Inferior parietal cortex (tissue), 1 donor: Measurements from ENCODE around the gene UCHL5.

Source experiments
- DNase-seq: peaks from one replicate; pipeline ENCODE4 v3.0.0-alpha.2; 2016; ENCODE audit errors: extremely low spot score

UCHL5 gene

DNA sequence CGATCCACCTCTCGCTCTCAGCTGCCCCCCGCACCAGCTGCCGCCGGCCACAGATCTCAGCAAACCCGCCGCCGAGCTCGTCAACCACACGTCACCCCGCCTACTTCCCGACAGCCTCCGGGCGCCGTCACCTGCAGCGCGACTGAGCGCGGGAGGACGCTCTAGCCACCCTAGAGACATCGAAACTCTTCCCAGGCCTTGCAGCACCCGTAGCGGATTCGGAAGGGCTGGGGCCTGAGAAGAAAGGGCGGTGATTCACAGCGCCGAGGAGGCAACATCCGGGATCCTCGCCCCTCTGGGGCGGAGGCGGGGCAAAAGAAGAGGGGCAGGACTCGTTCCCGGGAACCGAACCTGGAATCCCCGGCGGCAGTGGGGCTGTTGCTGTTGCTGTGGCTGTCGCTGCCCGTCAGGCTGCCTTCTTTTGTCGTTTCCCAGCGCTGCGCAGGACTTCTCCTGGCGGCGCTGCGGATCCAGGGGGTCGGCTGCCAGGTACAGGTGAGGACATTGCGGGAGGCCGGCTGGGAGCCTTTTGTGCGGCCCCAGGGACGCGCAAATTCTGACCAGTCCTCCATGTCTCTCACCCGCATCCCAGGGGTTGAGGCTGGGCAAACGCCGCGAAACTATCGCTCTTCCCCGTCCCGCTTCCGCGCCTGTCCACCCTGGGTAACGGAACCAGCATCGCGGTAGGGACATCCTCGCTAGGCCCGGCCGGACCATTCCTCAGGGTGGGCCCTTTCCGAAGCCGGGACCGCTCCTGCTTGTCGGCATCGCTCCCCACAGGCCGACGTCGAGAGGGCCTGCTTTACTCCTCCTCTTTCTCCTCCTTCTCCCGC, at the start of gene UCHL5, which contains the start of gene RO60:
Gene UCHL5, minus strand, starts transcription at position 79 of the 833 bp plus-strand sequence. CDS start 100 bp downstream, outside the sequence.
Gene RO60, plus strand, starts transcription at position 331 of the 833 bp plus-strand sequence. CDS start 9,443 bp downstream, outside the sequence.
- DNase-seq = peak; percentile 98

- DNase-seq = no peak
Observed at GRCh38 chr1:193108471-193108870, 49.3 kb upstream of the UCHL5 start.

DNA sequence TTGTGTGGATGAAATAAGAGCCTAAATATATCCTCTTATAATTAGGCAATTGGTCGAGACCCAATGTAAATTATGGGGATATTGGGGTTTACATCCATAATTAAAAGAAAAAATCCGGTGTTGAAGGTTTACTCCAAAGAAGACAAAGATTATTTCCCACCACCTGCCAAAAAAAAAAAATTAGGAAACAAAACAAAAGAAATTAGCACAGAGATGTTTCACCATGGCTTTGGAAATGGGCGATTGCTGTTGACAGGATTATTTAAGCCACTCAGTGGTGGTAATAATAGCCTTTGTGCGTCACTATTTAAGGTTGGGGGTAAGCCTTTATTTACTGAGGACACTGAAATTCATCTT, 46.6 kb upstream of the UCHL5 start:
- DNase-seq = no peak

DNA sequence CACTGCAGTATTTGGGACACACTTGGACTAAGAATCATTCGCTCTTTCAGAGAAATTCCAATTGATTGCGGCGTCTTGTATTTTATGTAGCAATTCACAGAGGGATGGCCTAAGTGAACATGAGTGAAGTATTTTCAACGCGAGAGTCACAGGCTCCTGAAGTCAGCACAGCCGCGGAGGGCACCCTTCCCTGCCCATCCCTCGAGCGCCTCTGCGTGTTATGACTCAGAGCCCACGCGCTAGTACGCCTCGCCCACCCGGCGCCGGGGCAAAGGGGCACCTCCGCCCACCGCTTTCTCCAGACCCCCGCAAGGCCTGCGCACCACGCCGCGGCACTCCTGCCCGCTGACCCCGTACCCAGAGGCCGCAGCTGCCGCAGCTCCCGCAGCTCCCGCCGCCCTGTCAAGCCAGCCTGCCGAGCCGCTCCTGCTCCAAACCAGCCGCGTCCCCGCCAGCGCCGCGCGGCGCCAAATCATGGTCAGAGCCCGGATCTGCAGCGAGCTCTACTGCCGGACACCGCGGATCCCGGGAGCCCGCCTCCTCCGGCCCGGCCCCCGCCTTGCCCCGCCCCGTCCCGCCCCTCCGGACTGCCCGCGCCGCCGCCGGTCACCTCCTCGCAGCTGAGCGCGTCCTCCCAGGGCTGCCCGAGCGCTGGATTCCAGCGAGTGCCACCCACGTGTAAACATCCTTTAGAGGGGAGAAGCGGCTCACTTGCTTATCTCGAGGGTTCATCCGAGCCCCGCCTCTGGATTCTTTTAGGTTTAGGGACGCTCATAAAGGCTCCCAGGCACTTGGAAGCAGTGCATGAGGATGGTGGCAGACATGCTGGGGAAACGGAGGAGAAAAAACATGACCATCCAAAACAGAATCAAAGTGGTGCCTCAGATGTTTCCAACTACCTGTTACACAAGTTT, 46.0 kb upstream of the UCHL5 start, which contains the start of gene GLRX2:
Gene GLRX2, minus strand, starts transcription at position 508 of the 914 bp plus-strand sequence. Its CDS starts 32 bp downstream, at position 476.
- DNase-seq = peak; percentile 83

- peak; percentile 69 for DNase-seq
Observed at GRCh38 chr1:193104502-193104906, 45.3 kb upstream of the UCHL5 start.

DNA sequence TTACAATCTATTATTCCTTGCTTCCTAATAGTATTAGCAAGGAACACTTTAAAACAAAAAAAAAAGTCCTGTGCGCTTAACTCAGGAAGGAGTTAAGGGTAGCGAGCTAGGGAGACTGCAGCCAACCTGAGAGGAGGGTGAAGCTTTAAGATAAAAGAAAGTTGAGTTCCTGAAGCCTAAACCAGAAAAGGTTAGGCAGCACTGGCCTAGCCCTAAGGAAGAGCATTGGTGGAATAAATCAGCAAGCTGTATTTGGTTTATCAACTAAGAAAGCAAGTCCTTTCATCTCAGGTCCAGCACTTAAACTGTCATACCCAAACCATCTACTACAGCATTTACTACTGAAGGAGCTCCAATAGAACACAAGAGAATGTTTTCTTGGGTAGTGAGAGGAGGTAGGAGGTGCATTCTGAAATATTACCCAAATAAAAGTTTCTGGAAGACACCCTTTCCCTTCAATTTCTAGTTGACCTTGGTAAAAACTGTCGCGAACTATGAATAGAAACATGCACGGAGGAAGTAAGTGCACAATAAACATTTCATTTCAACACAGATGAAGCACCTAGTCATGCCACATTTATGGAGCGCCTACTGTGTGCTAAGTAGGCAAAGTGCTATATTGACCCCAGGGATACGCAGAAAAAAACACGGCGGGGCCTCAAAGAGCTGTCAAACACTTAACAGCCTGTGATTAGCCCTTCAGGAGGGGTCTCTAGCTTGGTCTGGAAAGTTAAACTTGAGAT, 44.8 kb upstream of the UCHL5 start:
- peak; percentile 17 for DNase-seq

GRCh38 chr1:193102662-193103061, 43.5 kb upstream of the UCHL5 start:
- DNase-seq = no peak

- no peak for DNase-seq
Observed at GRCh38 chr1:193094112-193094511, 35.0 kb upstream of the UCHL5 start.

DNA sequence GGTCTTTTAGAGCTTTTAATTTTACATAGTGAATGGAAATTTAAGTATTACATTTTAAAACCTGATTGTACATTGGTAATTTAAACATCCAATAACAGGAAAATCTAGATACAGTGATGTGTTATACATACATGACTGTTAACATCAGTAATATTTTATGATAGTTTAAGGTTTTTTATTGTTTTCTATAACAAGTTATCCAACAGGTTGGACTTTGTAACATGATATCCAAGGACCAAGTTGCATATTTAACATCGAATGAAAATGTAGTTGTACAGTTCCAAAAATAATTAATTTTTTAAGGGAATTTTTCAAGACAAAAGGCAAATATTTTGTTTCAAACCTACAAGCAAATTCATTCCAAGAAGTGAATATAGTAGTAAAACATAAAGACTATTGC, 31.7 kb upstream of the UCHL5 start:
- no peak for DNase-seq

- DNase-seq = no peak
Observed at GRCh38 chr1:193087893-193088292, 28.7 kb upstream of the UCHL5 start.

GRCh38 chr1:193086342-193086741, 27.2 kb upstream of the UCHL5 start:
- no peak for DNase-seq

DNA sequence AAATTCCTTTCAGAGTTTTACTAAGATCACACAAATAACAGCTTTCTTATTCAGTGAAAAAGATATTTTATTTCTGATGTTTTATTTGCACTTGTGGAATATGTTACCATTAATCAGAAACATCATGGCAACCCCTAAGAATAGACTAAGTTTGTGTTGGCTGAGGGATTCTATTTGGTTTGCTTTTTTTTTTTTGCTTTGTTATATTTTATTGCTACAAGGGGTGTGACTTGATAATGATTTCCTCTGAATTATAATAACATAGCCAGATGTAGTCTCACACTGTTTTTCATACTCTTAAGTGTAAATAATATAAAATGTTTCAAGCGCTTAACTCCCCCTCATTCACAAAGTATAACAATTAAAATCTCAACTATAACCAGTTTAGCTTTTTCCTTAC, 26.1 kb upstream of the UCHL5 start:
- no peak for DNase-seq

GRCh38 chr1:193083365-193084088, 24.4 kb upstream of the UCHL5 start:
- DNase-seq = no peak

GRCh38 chr1:193079187-193079586, 20.0 kb upstream of the UCHL5 start:
- DNase-seq = no peak

- no peak for DNase-seq
Observed at GRCh38 chr1:193077991-193078390, 18.8 kb upstream of the UCHL5 start.

DNA sequence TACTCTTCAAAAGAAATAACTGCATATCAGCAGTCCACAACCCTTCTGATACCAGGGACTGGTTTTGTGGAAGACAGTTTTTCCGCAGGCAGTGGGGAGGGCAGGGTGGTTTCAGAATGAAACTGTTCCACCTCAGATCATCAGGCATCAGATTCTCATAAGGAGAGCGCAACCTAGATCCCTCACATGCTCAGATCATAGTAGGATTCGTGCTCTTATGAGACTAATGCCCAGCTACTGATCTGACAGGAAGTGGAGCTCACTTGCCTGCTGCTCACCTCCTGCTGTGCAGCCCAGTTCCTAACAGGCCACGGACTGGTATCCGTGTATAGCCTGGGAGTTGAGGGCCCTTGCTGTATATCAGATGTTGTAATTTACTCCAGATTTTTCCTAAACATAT, 11.8 kb upstream of the UCHL5 start:
- no peak for DNase-seq

DNA sequence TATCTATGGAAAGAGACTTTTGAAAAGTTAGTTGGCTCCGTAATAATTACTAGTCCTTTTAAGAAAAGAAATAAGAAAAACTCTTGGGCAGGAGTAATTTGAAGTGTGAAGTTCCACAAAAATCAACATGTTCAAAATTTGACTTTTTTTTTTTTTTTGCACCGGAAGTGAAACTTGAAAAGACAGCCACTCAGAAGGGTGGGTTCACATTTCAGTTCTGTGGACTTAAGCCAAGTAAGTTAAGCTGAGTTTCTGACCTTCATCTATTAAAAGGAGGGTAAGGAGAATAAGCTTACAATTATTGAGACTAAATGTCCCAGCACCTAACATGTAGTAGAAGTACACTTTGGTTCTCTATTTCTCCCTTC, 11.2 kb upstream of the UCHL5 start:
- no peak for DNase-seq

- no peak for DNase-seq
Observed at GRCh38 chr1:193069748-193070385, 10.7 kb upstream of the UCHL5 start.

- DNase-seq = no peak
Observed at GRCh38 chr1:193068013-193068412, 8.9 kb upstream of the UCHL5 start.

GRCh38 chr1:193066606-193067005, 7.4 kb upstream of the UCHL5 start:
- DNase-seq = no peak

GRCh38 chr1:193065954-193066353, 6.8 kb upstream of the UCHL5 start:
- DNase-seq = no peak
